GM12878 (cell line): ENCODE results near the gene COPZ1. TPM values are rescaled to one million over a fixed set of nuclear protein-coding genes. Genes with fewer than 3 reads are reported as not detected.

Source experiments
- ATAC-seq: fragments of 200-7000 bp; cut with Tn5 transposase; 3 replicates; pipeline ENCODE4 v1.9.1; 2020; ENCODE audit warnings: mild to moderate bottlenecking, moderate library complexity
- BruUV-seq: library from RNA; stranded (reverse); fragments of 400-500 nt; replicated peaks from 2 replicates; lab custom pipeline; 2021; lab: Mats Ljungman, UMichigan
- CTCF ChIA-PET: fragments of 300-600 bp; sonication (Branson Sonifier 250); formaldehyde crosslinking; extraction: SDS; loops from one replicate; lab custom pipeline; 2021; ENCODE audit warnings: inconsistent platforms; lab: Yijun Ruan, JAX
- POLR2A ChIA-PET: fragments of 350-600 bp; formaldehyde crosslinking; extraction: SDS; loops from one replicate; lab custom pipeline; 2021; ENCODE audit warnings: inconsistent platforms; lab: Charles Lee
- RAD21 ChIA-PET: fragments of 300-600 bp; sonication (Branson Sonifier 250); formaldehyde crosslinking; loops from one replicate; lab custom pipeline; 2023; ENCODE audit warnings: antibody characterized with exemption; ENCODE audit not compliant: unreplicated experiment; lab: Charles Lee
- SMC1A ChIA-PET: fragments of 300-600 bp; sonication (Branson Sonifier 250); formaldehyde crosslinking; loops from one replicate; lab custom pipeline; 2023; ENCODE audit not compliant: unreplicated experiment, uncharacterized antibody; lab: Charles Lee
- DNase-seq: peaks from one replicate; pipeline ENCODE4 v3.0.0-alpha.2; 2011; ENCODE audit warnings: low read depth, low spot score
- FAIRE-seq: peaks from 3 replicates; lab custom pipeline; 2011; peaks lifted over from hg19 to GRCh38; lab: Jason Lieb, UNC
- H2AFZ ChIP-seq: 2 replicates; pipeline ENCODE4 v1.6.0; 2011; ENCODE audit warnings: low read depth, low read length, control low read depth; ENCODE audit not compliant: control insufficient read depth
- H3K27ac ChIP-seq: 2 replicates; pipeline ENCODE4 v1.5.1; 2011; ENCODE audit warnings: control low read depth; ENCODE audit not compliant: control insufficient read depth, insufficient read depth
- H3K27me3 ChIP-seq, 2 experiments: replicated peaks in 1 of 2; 2 replicates each; pipeline versions ENCODE4 v1.6.0 to v1.6.1; 2011; ENCODE audit warnings: low read length in 1 of 2; ENCODE audit not compliant: control insufficient read depth in 2 of 2, insufficient read depth in 2 of 2
- H3K36me3 ChIP-seq, 2 experiments: 2 replicates each; pipeline ENCODE4 v1.5.1; 2011; ENCODE audit warnings: low read length in 1 of 2; ENCODE audit not compliant: control insufficient read depth in 2 of 2, insufficient read depth in 2 of 2
- H3K4me1 ChIP-seq: 2 replicates; pipeline ENCODE4 v1.6.1; 2011; ENCODE audit warnings: mild to moderate bottlenecking, low read length, moderate library complexity, mixed read lengths; ENCODE audit not compliant: control insufficient read depth, insufficient read depth
- H3K4me2 ChIP-seq: 2 replicates; pipeline ENCODE4 v1.6.0; 2011; ENCODE audit warnings: control low read depth; ENCODE audit not compliant: control insufficient read depth, insufficient read depth
- H3K4me3 ChIP-seq: fragments of 200-600 bp; sonication (generic); 2 replicates; pipeline ENCODE4 v1.5.1; 2016
- H3K79me2 ChIP-seq: 2 replicates; pipeline ENCODE4 v1.6.0; 2011; ENCODE audit warnings: low read length; ENCODE audit not compliant: control insufficient read depth, insufficient read depth
- H3K9ac ChIP-seq: 2 replicates; pipeline ENCODE4 v1.8.0; 2011; ENCODE audit warnings: low read length, control low read depth, mixed read lengths; ENCODE audit not compliant: control insufficient read depth, insufficient read depth
- H3K9me3 ChIP-seq: replicated peaks from 3 replicates; pipeline ENCODE4 v1.5.1; 2011; ENCODE audit warnings: mild to moderate bottlenecking, low read length; ENCODE audit not compliant: control insufficient read depth, insufficient read depth
- H4K20me1 ChIP-seq: 2 replicates; pipeline ENCODE4 v1.6.0; 2011; ENCODE audit not compliant: control insufficient read depth, insufficient read depth
- BCL3 ChIP-seq: IDR thresholded peaks from 2 replicates; pipeline ENCODE4 v1.6.1; 2011; ENCODE audit warnings: borderline replicate concordance, low read depth, mild to moderate bottlenecking, moderate library complexity, low read length; ENCODE audit not compliant: insufficient read depth, poor library complexity, severe bottlenecking
- BRCA1 ChIP-seq: IDR thresholded peaks from 2 replicates; pipeline ENCODE4 v1.6.1; 2011; ENCODE audit warnings: low read depth, low read length, improper control_type of control experiment
- CBX5 ChIP-seq: sonication (generic); IDR thresholded peaks from 2 replicates; pipeline ENCODE4 v1.6.1; 2016; ENCODE audit warnings: low read depth, moderate library complexity, mild to moderate bottlenecking, inconsistent platforms
- CTCF ChIP-seq, 3 experiments: IDR thresholded peaks in 2 of 3; conservative IDR thresholded peaks in 1 of 3; 2 replicates each; pipeline ENCODE4 v1.5.1; 2011; ENCODE audit warnings: low read depth in 3 of 3, low read length in 3 of 3, mild to moderate bottlenecking in 3 of 3, control low read depth in 2 of 3, moderate library complexity in 2 of 3, inconsistent platforms in 1 of 3, mixed read lengths in 1 of 3; ENCODE audit not compliant: control insufficient read depth in 2 of 3, insufficient read depth in 1 of 3; ENCODE audit errors: extremely low read depth in 1 of 3
- EED ChIP-seq: sonication (generic); IDR thresholded peaks from 2 replicates; pipeline ENCODE4 v1.6.1; 2016; ENCODE audit warnings: antibody characterized with exemption, low read depth
- NBN ChIP-seq: fragments of 450-650 bp; IDR thresholded peaks from 2 replicates; pipeline ENCODE4 v1.6.1; 2016
- REST ChIP-seq: IDR thresholded peaks from 2 replicates; pipeline ENCODE4 v1.6.1; 2012; ENCODE audit warnings: mild to moderate bottlenecking, low read depth, low read length
- ZBTB4 ChIP-seq: fragments of 450-650 bp; formaldehyde crosslinking; IDR thresholded peaks from 2 replicates; pipeline ENCODE4 v1.4.0; 2022; ENCODE audit warnings: mild to moderate bottlenecking, moderate library complexity
- WGBS: methylation state at CpG from one replicate; pipeline ENCODE4 v1.1.6; 2016; ENCODE audit warnings: low lambda C conversion rate; ENCODE audit not compliant: insufficient replicate concordance, insufficient coverage; ENCODE audit errors: missing lambda C conversion rate; 5-methylcytosine and 5-hydroxymethylcytosine counted together
- in situ Hi-C: fragments of 300-500 bp; cut with MboI; formaldehyde crosslinking; loops from 9 replicates; pipeline ENCODE4 v1.14.3; 2018; ENCODE audit warnings: mixed read lengths
- intact Hi-C: fragments of 100-400 bp; cut with micrococcal nuclease; formaldehyde crosslinking; loops from one replicate; pipeline ENCODE4 v1.14.2; 2022; ENCODE audit not compliant: unreplicated experiment
- polyA plus RNA-seq, 11 experiments: library from polyadenylated mRNA; depleted of rRNA in 4 of 11; unstranded in 6 of 11; stranded (reverse) in 5 of 11; fragments of >200 nt; fragmentation: Nextera tagmentation in 4 of 11; fragmentation: Illumina TruSeq in 1 of 11; extraction: Ambion mirVana in 4 of 11; extraction: Trizol in 1 of 11; gene quantifications; 1 replicate in 1 of 11; 2 replicates in 10 of 11; pipeline versions ENCODE4 v1.2.1 to v1.2.3, GENCODE V29; 2011 to 2016; ENCODE audit warnings: inconsistent platforms in 2 of 11, missing spikeins in 2 of 11, low read depth in 1 of 11
- total RNA-seq, 4 experiments: library from RNA; depleted of rRNA in 3 of 4; stranded (reverse); fragments of >200 nt in 3 of 4; fragmentation: Illumina TruSeq in 1 of 4; extraction: Trizol in 1 of 4; gene quantifications; 2 replicates each; pipeline versions ENCODE4 v1.2.1 to v1.2.3, GENCODE V29; 2013 to 2021

COPZ1 gene
- total and polyA plus RNA-seq, 10 of the 15 experiments (the other 5 are each of a cell fraction or from before 2014, with no cell fraction given): 112 to 378 (median 184) TPM

GRCh38 chr12:54386403-54387113 lies 61.6 kb downstream of the COPZ1 start (continued):
- TF ChIP-seq CTCF (IDR thresholded peaks at IDR 0.05 in 2 of 3, conservative IDR thresholded peaks at IDR 0.05 in 1 of 3; ENCODE audit: control insufficient read depth in 2 of 3, extremely low read depth in 1 of 3, insufficient read depth in 1 of 3, low read depth in 3 of 3, low read length in 3 of 3): no peak
- no peak for TF ChIP-seq NBN
- TF ChIP-seq, all 136 proteins: peak for 0

- no peak for FAIRE-seq
- in situ Hi-C loops: no loop called here
- TF ChIP-seq ZBTB4 (CRISPR knock-in tag): no peak
- TF ChIP-seq BCL3: no peak
- TF ChIP-seq REST: no peak
- TF ChIP-seq CBX5: no peak
- TF ChIP-seq EED: no peak
- no peak for TF ChIP-seq BRCA1
These were observed 62.2 kb downstream of the COPZ1 start for GRCh38 chr12:54387114-54387467.

More at GRCh38 chr12:54387114-54387467, 62.2 kb downstream of the COPZ1 start:
- DNase-seq: no peak
- H3K9me3 ChIP-seq: no peaks in the 10 kb centered on the region
- H2AFZ ChIP-seq: no peak overlapping the region
- H3K9ac ChIP-seq: no peak overlapping the region
- intact Hi-C loops: no loop called here
- peaks cover 14% of the 10 kb centered on the region for H3K4me1 ChIP-seq
- H4K20me1 ChIP-seq: no peaks in the 10 kb centered on the region
- ATAC-seq: no peak
- no peaks in the 10 kb centered on the region for H3K36me3 ChIP-seq
- SMC1A ChIA-PET: interaction anchor here (0.9 to 2.2 kb wide), 5 partner anchors 12 to 52 kb away, joined by 3 to 9 read pairs (median 4); no protein-coding TSS in a partner anchor
- H3K27me3 ChIP-seq: no peaks in the 10 kb centered on the region
- no peak overlapping the region for H3K27ac ChIP-seq
- H3K79me2 ChIP-seq: no peaks in the 10 kb centered on the region
- H3K4me3 ChIP-seq: no peak overlapping the region
- 72% methylated on average over 3 of the region's 3 CpGs for WGBS
- POLR2A ChIA-PET: interaction anchor here (0.8 to 1.0 kb wide), 2 partner anchors 25 to 52 kb away, joined by 3 read pairs; no protein-coding TSS in a partner anchor
- H3K4me2 ChIP-seq: no peak overlapping the region
- RAD21 ChIA-PET: interaction anchor here (1.1 kb wide), 1 partner anchor 167 kb away, joined by 4 read pairs; no protein-coding TSS in a partner anchor
- CTCF ChIA-PET: interaction anchor here (0.8 to 4.5 kb wide), 10 partner anchors 9 to 172 kb away, joined by 3 to 33 read pairs (median 4); partner anchors contain the start of gene COPZ1
- no TSS peak for BruUV-seq
